K562 (cell line): ENCODE measurements around the gene MICAL2. TPM values are rescaled to one million over a fixed set of nuclear protein-coding genes. Genes with fewer than 3 reads are reported as not detected.
A peak's percentile ranks its signal among the peaks of the same experiment; 100 is the strongest.

Experiments used
- HNRNPL ChIP-seq: fragments of 200-400 bp; formaldehyde crosslinking; IDR thresholded peaks from 2 replicates; pipeline ENCODE4 v1.6.1; 2017; ENCODE audit warnings: low read depth, mild to moderate bottlenecking, low read length
- POLR2B ChIP-seq: fragments of 450-650 bp; IDR thresholded peaks from 2 replicates; pipeline ENCODE4 v1.6.1; 2018; ENCODE audit warnings: low read depth; ENCODE audit not compliant: partially characterized antibody
- RBM39 ChIP-seq: fragments of 200-400 bp; formaldehyde crosslinking; optimal IDR thresholded peaks from 2 replicates; pipeline ENCODE3; 2018; ENCODE audit warnings: low read depth, low read length
- SAFB ChIP-seq: fragments of 200-400 bp; formaldehyde crosslinking; IDR thresholded peaks from 2 replicates; pipeline ENCODE4 v1.6.1; 2017; ENCODE audit warnings: low read depth, low read length, borderline replicate concordance
- TEAD4 ChIP-seq, 2 experiments: sonication (generic) in 1 of 2; formaldehyde crosslinking in 1 of 2; IDR thresholded peaks; 2 replicates each; pipeline versions ENCODE4 v1.6.1 to v1.8.0; 2012 to 2022; ENCODE audit warnings: borderline replicate concordance in 1 of 2, inconsistent platforms in 1 of 2, low read length in 1 of 2, mild to moderate bottlenecking in 1 of 2, missing genetic modification reagents in 1 of 2
- ZEB2 ChIP-seq: fragments of 450-650 bp; IDR thresholded peaks from 2 replicates; pipeline ENCODE4 v1.6.1; 2016
- ZNF695 ChIP-seq: fragments of 450-650 bp; formaldehyde crosslinking; IDR thresholded peaks from 2 replicates; pipeline ENCODE4 v1.4.0; 2020; ENCODE audit warnings: mild to moderate bottlenecking, moderate library complexity
- ZNF785 ChIP-seq: fragments of 250-450 bp; sonication (Bioruptor Pico); IDR thresholded peaks from 2 replicates; pipeline ENCODE4 v1.4.0; 2020; ENCODE audit warnings: mild to moderate bottlenecking
- polyA plus RNA-seq, 8 experiments: library from polyadenylated mRNA; depleted of rRNA in 4 of 8; stranded (reverse) in 5 of 8; unstranded in 3 of 8; fragments of >200 nt; fragmentation: Nextera tagmentation in 2 of 8; fragmentation: Illumina TruSeq in 1 of 8; extraction: Ambion mirVana in 2 of 8; extraction: Trizol in 1 of 8; gene quantifications; 2 replicates each; pipeline versions ENCODE4 v1.2.1 to v1.2.3, GENCODE V29; 2011 to 2014; ENCODE audit warnings: inconsistent platforms in 1 of 8, missing spikeins in 1 of 8
- total RNA-seq, 7 experiments: library from RNA; depleted of rRNA in 6 of 7; stranded (reverse); fragments of >200 nt in 6 of 7; fragmentation: Illumina TruSeq in 2 of 7; extraction: Trizol in 2 of 7; gene quantifications; 2 replicates each; pipeline versions ENCODE4 v1.2.1 to v1.2.3, GENCODE V29; 2011 to 2021; ENCODE audit warnings: low replicate concordance in 1 of 7
- TF ChIP-seq, protein P1 (sequence below): fragments of 450-650 bp; IDR thresholded peaks from 2 replicates; pipeline ENCODE4 v1.6.1; 2016; ENCODE audit warnings: low read depth
- TF ChIP-seq, protein P2 (sequence below): fragments of 450-650 bp; IDR thresholded peaks from one replicate; pipeline ENCODE4 v1.6.1; 2018; ENCODE audit warnings: mild to moderate bottlenecking, moderate library complexity; ENCODE audit not compliant: partially characterized antibody
- TF ChIP-seq, protein P3 (sequence below): sonication (generic); formaldehyde crosslinking; IDR thresholded peaks from 2 replicates; pipeline ENCODE4 v1.8.1; 2023; ENCODE audit warnings: mild to moderate bottlenecking, missing genetic modification reagents, moderate library complexity
- TF ChIP-seq, protein P4 (sequence below): fragments of 450-650 bp; formaldehyde crosslinking; IDR thresholded peaks from 2 replicates; pipeline ENCODE4 v1.4.0; 2022; ENCODE audit warnings: mild to moderate bottlenecking, moderate library complexity

The MICAL2 gene
- total and polyA plus RNA-seq, 9 of the 15 experiments (the other 6 are each of a cell fraction or from before 2014, with no cell fraction given), result 4.7 to 64.2 (median 33.6) TPM

DNA sequence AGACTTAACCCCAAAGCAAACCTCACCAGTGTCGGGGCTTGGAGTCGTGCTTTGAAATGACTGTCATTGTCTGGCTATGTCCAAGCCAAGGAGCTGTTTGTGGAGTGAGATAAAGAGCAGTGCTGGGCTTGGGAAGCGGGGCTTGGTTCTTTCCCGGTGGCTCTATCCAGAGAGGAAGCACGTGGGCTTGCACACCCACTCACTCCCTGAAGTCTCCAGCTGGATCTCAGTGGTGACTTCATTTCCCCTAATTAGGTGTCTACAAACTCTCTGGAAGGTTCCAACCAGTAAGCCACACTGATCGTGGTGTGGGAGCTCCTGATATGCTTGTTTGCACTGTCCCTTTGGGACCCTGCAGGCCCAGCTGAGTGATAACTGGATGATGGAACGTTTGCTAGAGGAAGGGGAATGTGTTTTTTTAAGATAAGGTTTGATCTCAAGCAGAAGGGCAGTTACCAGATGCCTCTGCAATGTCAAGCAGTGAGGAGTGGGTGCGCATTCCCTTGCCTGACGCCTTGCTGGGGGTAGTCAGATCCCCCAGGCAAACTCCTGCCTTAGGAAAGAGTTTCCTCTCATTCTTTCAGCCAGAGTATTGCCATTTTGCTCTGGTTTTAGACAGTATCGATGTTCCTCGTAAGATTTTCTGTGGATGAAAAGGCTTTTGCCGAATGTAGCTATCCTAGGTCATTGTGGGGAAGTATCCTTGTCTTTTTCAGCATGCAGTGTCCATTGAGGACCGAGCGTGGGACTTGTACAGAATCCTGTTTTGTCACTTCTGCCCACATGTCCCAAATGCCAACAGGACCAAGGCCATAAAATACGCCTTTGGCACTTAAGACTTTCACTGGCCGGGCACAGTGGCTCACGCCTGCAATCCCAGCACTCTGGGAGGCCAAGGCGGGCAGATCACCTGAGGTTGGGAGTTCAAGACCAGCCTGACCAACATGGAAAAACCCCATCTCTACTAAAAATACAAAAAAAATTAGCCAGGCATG, 90.9 kb downstream of the MICAL2 start (continued):
- TF ChIP-seq, protein P1, sequence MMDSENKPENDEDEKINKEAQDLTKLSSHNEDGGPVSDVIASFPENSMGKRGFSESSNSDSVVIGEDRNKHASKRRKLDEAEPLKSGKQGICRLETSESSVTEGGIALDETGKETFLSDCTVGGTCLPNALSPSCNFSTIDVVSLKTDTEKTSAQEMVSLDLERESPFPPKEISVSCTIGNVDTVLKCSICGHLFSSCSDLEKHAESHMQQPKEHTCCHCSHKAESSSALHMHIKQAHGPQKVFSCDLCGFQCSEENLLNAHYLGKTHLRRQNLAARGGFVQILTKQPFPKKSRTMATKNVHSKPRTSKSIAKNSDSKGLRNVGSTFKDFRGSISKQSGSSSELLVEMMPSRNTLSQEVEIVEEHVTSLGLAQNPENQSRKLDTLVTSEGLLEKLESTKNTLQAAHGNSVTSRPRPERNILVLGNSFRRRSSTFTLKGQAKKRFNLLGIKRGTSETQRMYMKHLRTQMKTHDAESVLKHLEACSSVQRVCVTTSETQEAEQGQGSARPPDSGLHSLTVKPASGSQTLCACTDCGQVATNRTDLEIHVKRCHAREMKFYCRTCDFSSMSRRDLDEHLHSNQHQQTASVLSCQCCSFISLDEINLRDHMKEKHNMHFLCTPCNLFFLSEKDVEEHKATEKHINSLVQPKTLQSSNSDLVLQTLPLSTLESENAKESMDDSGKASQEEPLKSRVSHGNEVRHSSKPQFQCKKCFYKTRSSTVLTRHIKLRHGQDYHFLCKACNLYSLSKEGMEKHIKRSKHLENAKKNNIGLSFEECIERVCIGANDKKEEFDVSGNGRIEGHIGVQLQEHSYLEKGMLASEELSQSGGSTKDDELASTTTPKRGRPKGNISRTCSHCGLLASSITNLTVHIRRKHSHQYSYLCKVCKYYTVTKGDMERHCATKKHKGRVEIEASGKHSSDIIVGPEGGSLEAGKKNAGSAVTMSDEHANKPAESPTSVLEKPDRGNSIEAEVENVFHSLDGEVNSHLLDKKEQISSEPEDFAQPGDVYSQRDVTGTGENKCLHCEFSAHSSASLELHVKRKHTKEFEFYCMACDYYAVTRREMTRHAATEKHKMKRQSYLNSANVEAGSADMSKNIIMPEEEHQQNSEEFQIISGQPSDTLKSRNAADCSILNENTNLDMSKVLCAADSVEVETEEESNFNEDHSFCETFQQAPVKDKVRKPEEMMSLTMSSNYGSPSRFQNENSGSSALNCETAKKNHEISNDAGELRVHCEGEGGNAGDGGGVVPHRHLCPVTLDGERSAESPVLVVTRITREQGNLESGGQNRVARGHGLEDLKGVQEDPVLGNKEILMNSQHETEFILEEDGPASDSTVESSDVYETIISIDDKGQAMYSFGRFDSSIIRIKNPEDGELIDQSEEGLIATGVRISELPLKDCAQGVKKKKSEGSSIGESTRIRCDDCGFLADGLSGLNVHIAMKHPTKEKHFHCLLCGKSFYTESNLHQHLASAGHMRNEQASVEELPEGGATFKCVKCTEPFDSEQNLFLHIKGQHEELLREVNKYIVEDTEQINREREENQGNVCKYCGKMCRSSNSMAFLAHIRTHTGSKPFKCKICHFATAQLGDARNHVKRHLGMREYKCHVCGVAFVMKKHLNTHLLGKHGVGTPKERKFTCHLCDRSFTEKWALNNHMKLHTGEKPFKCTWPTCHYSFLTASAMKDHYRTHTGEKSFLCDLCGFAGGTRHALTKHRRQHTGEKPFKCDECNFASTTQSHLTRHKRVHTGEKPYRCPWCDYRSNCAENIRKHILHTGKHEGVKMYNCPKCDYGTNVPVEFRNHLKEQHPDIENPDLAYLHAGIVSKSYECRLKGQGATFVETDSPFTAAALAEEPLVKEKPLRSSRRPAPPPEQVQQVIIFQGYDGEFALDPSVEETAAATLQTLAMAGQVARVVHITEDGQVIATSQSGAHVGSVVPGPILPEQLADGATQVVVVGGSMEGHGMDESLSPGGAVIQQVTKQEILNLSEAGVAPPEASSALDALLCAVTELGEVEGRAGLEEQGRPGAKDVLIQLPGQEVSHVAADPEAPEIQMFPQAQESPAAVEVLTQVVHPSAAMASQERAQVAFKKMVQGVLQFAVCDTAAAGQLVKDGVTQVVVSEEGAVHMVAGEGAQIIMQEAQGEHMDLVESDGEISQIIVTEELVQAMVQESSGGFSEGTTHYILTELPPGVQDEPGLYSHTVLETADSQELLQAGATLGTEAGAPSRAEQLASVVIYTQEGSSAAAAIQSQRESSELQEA, result no peak
- no peak for TF ChIP-seq POLR2B
- no peak for TF ChIP-seq ZNF785
- TF ChIP-seq SAFB, result no peak
- no peak for TF ChIP-seq ZNF695 (CRISPR knock-in tag)
- no peak for TF ChIP-seq RBM39
- TF ChIP-seq, protein P2, sequence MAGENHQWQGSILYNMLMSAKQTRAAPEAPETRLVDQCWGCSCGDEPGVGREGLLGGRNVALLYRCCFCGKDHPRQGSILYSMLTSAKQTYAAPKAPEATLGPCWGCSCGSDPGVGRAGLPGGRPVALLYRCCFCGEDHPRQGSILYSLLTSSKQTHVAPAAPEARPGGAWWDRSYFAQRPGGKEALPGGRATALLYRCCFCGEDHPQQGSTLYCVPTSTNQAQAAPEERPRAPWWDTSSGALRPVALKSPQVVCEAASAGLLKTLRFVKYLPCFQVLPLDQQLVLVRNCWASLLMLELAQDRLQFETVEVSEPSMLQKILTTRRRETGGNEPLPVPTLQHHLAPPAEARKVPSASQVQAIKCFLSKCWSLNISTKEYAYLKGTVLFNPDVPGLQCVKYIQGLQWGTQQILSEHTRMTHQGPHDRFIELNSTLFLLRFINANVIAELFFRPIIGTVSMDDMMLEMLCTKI, result no peak
- TF ChIP-seq TEAD4 (IDR thresholded peaks at IDR 0.05; ENCODE audit: low read length), result peak; percentile 100
- TF ChIP-seq TEAD4 (CRISPR knock-in tag; IDR thresholded peaks at IDR 0.05; ENCODE audit: borderline replicate concordance), result no peak
- no peak; the same call in 1 of the 2 replicates for TF ChIP-seq ZEB2
- TF ChIP-seq, protein P3, sequence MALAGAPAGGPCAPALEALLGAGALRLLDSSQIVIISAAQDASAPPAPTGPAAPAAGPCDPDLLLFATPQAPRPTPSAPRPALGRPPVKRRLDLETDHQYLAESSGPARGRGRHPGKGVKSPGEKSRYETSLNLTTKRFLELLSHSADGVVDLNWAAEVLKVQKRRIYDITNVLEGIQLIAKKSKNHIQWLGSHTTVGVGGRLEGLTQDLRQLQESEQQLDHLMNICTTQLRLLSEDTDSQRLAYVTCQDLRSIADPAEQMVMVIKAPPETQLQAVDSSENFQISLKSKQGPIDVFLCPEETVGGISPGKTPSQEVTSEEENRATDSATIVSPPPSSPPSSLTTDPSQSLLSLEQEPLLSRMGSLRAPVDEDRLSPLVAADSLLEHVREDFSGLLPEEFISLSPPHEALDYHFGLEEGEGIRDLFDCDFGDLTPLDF, result peak; percentile 63; the same call in 1 of the 2 replicates
- no peak for TF ChIP-seq HNRNPL
- TF ChIP-seq, protein P4, sequence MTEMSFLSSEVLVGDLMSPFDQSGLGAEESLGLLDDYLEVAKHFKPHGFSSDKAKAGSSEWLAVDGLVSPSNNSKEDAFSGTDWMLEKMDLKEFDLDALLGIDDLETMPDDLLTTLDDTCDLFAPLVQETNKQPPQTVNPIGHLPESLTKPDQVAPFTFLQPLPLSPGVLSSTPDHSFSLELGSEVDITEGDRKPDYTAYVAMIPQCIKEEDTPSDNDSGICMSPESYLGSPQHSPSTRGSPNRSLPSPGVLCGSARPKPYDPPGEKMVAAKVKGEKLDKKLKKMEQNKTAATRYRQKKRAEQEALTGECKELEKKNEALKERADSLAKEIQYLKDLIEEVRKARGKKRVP (CRISPR knock-in tag), result peak; percentile 63
